Activated T-helper 1 cell treated with anti-CD3 and anti-CD28 coated beads, Interleukin-12 subunit alpha, Interleukin-12 subunit beta, Interleukin-2, Interleukin-4 antibody, amounts not matched to agents 30 ng/mL and 10 ng/mL and 1 ng/mL, durations not matched to agents 14 hours and 24 hours and 36 hours (primary cell): ENCODE results near the gene FAM241B. TPM values are rescaled to one million over a fixed set of nuclear protein-coding genes. Genes with fewer than 3 reads are reported as not detected.

Source experiments
- DNase-seq: peaks from one replicate; pipeline ENCODE4 v3.0.0; 2021; ENCODE audit warnings: low spot score
- H3K27ac Mint-ChIP-seq: one replicate; pipeline ENCODE4 v1.8.0; 2021; ENCODE audit warnings: mild to moderate bottlenecking, mixed read lengths
- H3K27me3 Mint-ChIP-seq: one replicate; pipeline ENCODE4 v1.8.0; 2022; ENCODE audit warnings: mild to moderate bottlenecking, moderate library complexity, mixed read lengths; ENCODE audit not compliant: insufficient read depth
- H3K36me3 Mint-ChIP-seq: one replicate; pipeline ENCODE4 v1.8.0; 2021; ENCODE audit warnings: low read depth, mixed read lengths
- H3K4me1 Mint-ChIP-seq: one replicate; pipeline ENCODE4 v1.8.0; 2021; ENCODE audit warnings: low read depth, mixed read lengths
- H3K4me3 Mint-ChIP-seq: one replicate; pipeline ENCODE4 v1.8.0; 2021; ENCODE audit warnings: mild to moderate bottlenecking, moderate library complexity, mixed read lengths
- H3K9me3 Mint-ChIP-seq: one replicate; pipeline ENCODE4 v1.8.0; 2021; ENCODE audit warnings: mixed read lengths
- intact Hi-C: fragments of 100-400 bp; cut with micrococcal nuclease; formaldehyde crosslinking; loops from one replicate; pipeline ENCODE4 v1.15.1; 2024
- total RNA-seq: library from RNA; stranded (reverse); gene quantifications from 2 replicates; pipeline ENCODE4 v1.2.3, GENCODE V29; 2022

The FAM241B gene
- total RNA-seq, 1 donor from 2014 or later = 10.9 TPM

DNA sequence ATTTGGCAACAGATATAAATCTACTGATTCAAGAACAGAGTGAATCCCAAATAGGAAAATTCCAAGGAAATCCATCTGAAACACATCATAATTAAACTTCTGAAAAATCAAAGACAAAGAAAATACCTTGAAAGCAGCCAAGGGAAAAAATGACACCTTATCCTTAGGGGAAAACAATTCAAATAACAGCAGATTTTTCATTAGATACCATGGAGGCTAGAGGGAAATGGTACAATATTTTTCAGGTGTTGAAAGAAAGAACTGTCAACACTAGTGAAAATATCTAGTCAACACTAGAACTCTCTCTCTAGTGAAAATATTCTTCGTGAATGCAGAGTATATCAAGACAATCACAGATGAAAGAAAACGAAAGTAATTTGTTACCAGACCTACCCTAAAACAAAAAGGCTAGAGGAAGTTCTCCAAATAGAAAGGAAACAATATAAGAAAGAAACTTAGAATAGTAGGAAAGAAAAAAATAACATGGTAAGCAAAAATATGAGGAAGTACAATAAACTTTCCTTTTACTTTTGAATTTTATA, 5.7 kb upstream of the FAM241B start:
- intact Hi-C loops = no loop called here
- Mint-ChIP-seq H3K36me3 (no peaks in the 10 kb centered on the region), H3K9me3 (peaks cover 7% of the 10 kb centered on the region), H3K27ac (no peak overlapping the region), H3K4me3 (no peak overlapping the region), H3K4me1 (peaks cover 15% of the 10 kb centered on the region), H3K27me3 (peaks cover 5% of the 10 kb centered on the region)
- DNase-seq = no peak

GRCh38 chr10:69626826-69627225, 3.2 kb upstream of the FAM241B start:
- Mint-ChIP-seq H3K36me3 (no peaks in the 10 kb centered on the region), H3K27me3 (no peaks in the 10 kb centered on the region), H3K4me3 (no peak overlapping the region), H3K4me1 (peaks cover 15% of the 10 kb centered on the region), H3K9me3 (peaks cover 7% of the 10 kb centered on the region), H3K27ac (no peak overlapping the region)
- intact Hi-C loops = no loop called here
- no peak for DNase-seq

GRCh38 chr10:69628891-69629290, 1.2 kb upstream of the FAM241B start:
- H3K9me3 Mint-ChIP-seq = peaks cover under 1% of the 10 kb centered on the region
- intact Hi-C loops = no loop called here
- peaks cover 8% of the 10 kb centered on the region for H3K4me1 Mint-ChIP-seq
- peak overlapping the region; percentile 73 for H3K4me3 Mint-ChIP-seq
- DNase-seq = no peak
- no peaks in the 10 kb centered on the region for H3K27me3 Mint-ChIP-seq
- H3K36me3 Mint-ChIP-seq = peaks cover 6% of the 10 kb centered on the region
- H3K27ac Mint-ChIP-seq = no peak overlapping the region

- Mint-ChIP-seq H3K9me3 (no peaks in the 10 kb centered on the region), H3K36me3 (peaks cover 6% of the 10 kb centered on the region), H3K27ac (peak overlapping the region; percentile 9), H3K27me3 (no peaks in the 10 kb centered on the region), H3K4me3 (peak overlapping the region; percentile 73), H3K4me1 (peaks cover 2% of the 10 kb centered on the region)
- intact Hi-C loops = no loop called here
- no peak for DNase-seq
These were observed 539 bp upstream of the FAM241B start for GRCh38 chr10:69629519-69629896.

DNA sequence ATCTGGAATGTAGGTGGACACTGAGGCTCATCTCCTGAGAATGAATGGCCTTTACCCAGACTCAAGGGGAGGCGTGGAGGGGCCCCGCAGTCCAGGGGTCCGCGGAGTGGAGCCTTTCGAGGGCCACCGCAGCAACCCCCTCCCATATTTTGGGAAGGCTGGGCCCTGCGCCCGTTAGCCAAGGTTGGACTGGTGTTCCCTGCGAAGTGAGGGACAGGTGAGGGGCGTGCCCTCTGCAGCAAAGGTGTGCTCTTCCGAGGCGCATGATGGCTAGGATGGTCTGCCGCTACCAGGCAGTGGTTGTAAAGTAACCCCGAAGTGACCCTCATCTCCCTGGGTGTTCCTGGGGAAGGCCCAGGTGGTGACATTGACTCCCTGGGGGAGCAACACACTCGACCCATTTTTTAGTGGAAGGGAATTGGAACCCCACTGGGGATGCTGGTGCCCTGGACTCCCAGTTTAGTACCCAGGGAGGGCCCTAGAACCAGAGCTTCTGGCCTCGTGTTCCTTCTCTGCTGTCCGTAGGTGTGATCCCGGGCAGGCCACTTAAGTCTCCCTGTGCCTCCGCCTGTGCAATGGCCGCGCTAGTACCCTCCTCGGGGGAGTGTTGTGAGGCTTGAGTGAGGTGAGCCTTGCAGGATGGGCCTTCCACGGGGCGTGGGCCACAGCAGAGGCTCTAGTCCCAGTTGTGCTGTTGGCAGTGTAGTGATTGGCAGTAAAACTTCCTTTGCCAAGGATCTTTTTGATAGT, 779 bp downstream of the FAM241B start:
- intact Hi-C loops = loop anchor here (2.0 kb wide), 1 partner anchor 222 kb away; no protein-coding TSS in a partner anchor
- no peaks in the 10 kb centered on the region for H3K9me3 Mint-ChIP-seq
- no peak for DNase-seq
- H3K4me1 Mint-ChIP-seq = no peaks in the 10 kb centered on the region
- H3K4me3 Mint-ChIP-seq = peak overlapping the region; percentile 74
- peaks cover 6% of the 10 kb centered on the region for H3K36me3 Mint-ChIP-seq
- no peaks in the 10 kb centered on the region for H3K27me3 Mint-ChIP-seq
- no peak overlapping the region for H3K27ac Mint-ChIP-seq

DNA sequence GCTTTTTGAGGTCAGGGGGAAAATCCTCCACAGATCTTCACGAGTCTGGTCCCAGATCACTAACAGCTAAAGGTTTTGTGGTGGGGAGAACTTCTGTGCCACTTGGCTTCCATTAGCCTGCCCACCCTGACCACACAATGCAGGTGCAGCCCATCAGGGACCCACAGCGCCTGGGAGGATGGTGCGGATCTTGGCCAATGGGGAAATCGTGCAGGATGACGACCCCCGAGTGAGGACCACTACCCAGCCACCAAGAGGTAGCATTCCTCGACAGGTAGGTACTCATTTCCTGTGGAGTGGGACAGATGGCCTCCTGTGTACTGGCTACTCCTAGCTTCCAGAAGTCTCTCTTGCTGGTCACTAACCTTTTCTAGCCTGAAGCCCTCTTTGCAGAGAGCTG, 1.5 kb downstream of the FAM241B start:
- no peak for DNase-seq
- Mint-ChIP-seq H3K9me3 (no peaks in the 10 kb centered on the region), H3K27ac (peak overlapping the region; percentile 19), H3K4me1 (no peaks in the 10 kb centered on the region), H3K36me3 (peaks cover 6% of the 10 kb centered on the region), H3K27me3 (no peaks in the 10 kb centered on the region), H3K4me3 (peak overlapping the region; percentile 74)
- intact Hi-C loops = loop anchor here (2.0 kb wide), 1 partner anchor 223 kb away; no protein-coding TSS in a partner anchor

DNA sequence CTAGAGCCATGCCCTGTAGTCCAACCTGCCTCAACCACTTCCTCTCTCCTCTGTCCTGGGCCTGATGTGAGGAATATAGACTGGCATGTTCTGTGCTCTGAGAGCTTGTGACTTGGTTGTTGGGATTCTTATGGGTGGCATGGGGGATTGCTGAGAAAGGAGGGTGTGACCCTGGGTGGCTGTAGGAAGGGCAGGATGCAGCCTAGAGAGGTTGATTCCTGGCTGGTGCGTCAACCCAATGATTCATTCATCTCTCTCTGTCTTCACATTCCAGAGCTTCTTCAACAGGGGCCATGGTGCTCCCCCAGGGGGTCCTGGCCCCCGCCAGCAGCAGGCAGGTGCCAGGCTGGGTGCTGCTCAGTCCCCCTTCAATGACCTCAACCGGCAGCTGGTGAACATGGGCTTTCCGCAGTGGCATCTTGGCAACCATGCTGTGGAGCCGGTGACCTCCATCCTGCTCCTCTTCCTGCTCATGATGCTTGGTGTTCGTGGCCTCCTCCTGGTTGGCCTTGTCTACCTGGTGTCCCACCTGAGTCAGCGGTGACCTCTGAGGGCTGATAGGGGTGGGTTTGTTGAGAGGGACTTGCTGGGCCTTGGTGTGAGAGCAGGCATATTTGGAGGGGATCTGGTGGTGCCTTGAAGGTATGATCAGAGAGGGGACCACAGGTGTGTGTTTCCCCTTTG, 2.6 kb downstream of the FAM241B start:
- peaks cover 6% of the 10 kb centered on the region for H3K36me3 Mint-ChIP-seq
- H3K4me1 Mint-ChIP-seq = no peaks in the 10 kb centered on the region
- H3K27ac Mint-ChIP-seq = peak overlapping the region; percentile 7
- no peak overlapping the region for H3K4me3 Mint-ChIP-seq
- intact Hi-C loops = no loop called here
- no peaks in the 10 kb centered on the region for H3K27me3 Mint-ChIP-seq
- no peak for DNase-seq
- H3K9me3 Mint-ChIP-seq = no peaks in the 10 kb centered on the region

GRCh38 chr10:69633673-69634635, 3.9 kb downstream of the FAM241B start:
- H3K27ac Mint-ChIP-seq = no peak overlapping the region
- H3K36me3 Mint-ChIP-seq = peaks cover 6% of the 10 kb centered on the region
- H3K9me3 Mint-ChIP-seq = no peaks in the 10 kb centered on the region
- DNase-seq = no peak
- H3K4me1 Mint-ChIP-seq = no peaks in the 10 kb centered on the region
- H3K27me3 Mint-ChIP-seq = no peaks in the 10 kb centered on the region
- intact Hi-C loops = no loop called here
- H3K4me3 Mint-ChIP-seq = no peak overlapping the region

- Mint-ChIP-seq H3K9me3 (no peaks in the 10 kb centered on the region), H3K27ac (no peak overlapping the region), H3K4me3 (no peak overlapping the region), H3K4me1 (no peaks in the 10 kb centered on the region), H3K27me3 (no peaks in the 10 kb centered on the region), H3K36me3 (peaks cover 6% of the 10 kb centered on the region)
- intact Hi-C loops = no loop called here
- no peak for DNase-seq
These were observed 4.8 kb downstream of the FAM241B start for GRCh38 chr10:69634759-69635425.

GRCh38 chr10:69635428-69636272, 5.6 kb downstream of the FAM241B start:
- H3K27me3 Mint-ChIP-seq = no peaks in the 10 kb centered on the region
- peaks cover 6% of the 10 kb centered on the region for H3K36me3 Mint-ChIP-seq
- no peak for DNase-seq
- H3K4me3 Mint-ChIP-seq = no peak overlapping the region
- intact Hi-C loops = no loop called here
- no peak overlapping the region for H3K27ac Mint-ChIP-seq
- no peaks in the 10 kb centered on the region for H3K4me1 Mint-ChIP-seq
- no peaks in the 10 kb centered on the region for H3K9me3 Mint-ChIP-seq

- no peak for DNase-seq
- H3K27ac Mint-ChIP-seq = no peak overlapping the region
- no peak overlapping the region for H3K4me3 Mint-ChIP-seq
- H3K36me3 Mint-ChIP-seq = peaks cover 6% of the 10 kb centered on the region
- intact Hi-C loops = no loop called here
- H3K27me3 Mint-ChIP-seq = no peaks in the 10 kb centered on the region
- no peaks in the 10 kb centered on the region for H3K9me3 Mint-ChIP-seq
- no peaks in the 10 kb centered on the region for H3K4me1 Mint-ChIP-seq
These were observed 6.2 kb downstream of the FAM241B start for GRCh38 chr10:69636273-69636575.
